Inflammatory macrophage treated with lipopolysaccharide for 1 hour (primary cell): ENCODE measurements around the gene LTBP1.
"Not testable (repeated sequence)": the region's sequence is repeated elsewhere in the genome, so short reads cannot be mapped to it uniquely, and the experiment has no call there.

ENCODE experiments used
- DNase-seq, 2 donors: peaks; one replicate each; pipeline ENCODE4 v3.0.0-alpha.2; 2020 to 2022

Gene LTBP1

GRCh38 chr2:33235559-33235958 is 288.8 kb downstream of the LTBP1 start:
- not testable (repeated sequence) for DNase-seq

GRCh38 chr2:33236482-33237385 is 290.0 kb downstream of the LTBP1 start:
- no peak for DNase-seq

- no peak for DNase-seq
Measured at GRCh38 chr2:33238111-33238510, 291.4 kb downstream of the LTBP1 start.

- no peak for DNase-seq
Measured at GRCh38 chr2:33240178-33240577, 293.4 kb downstream of the LTBP1 start.

GRCh38 chr2:33241072-33241471 is 294.3 kb downstream of the LTBP1 start:
- DNase-seq = no peak

GRCh38 chr2:33241581-33241980 is 294.8 kb downstream of the LTBP1 start:
- DNase-seq = no peak

GRCh38 chr2:33242845-33243244 is 296.1 kb downstream of the LTBP1 start:
- DNase-seq = no peak

- no peak for DNase-seq
Measured at GRCh38 chr2:33246432-33246831, 299.7 kb downstream of the LTBP1 start.

- DNase-seq = no peak
Measured at GRCh38 chr2:33247365-33247764, 300.6 kb downstream of the LTBP1 start.

GRCh38 chr2:33250417-33251029 is 303.8 kb downstream of the LTBP1 start:
- DNase-seq = no peak

- no peak for DNase-seq
Measured at GRCh38 chr2:33256162-33256755, 309.5 kb downstream of the LTBP1 start.

GRCh38 chr2:33258387-33258786 is 311.6 kb downstream of the LTBP1 start:
- no peak for DNase-seq

- no peak for DNase-seq
Measured at GRCh38 chr2:33262097-33262496, 315.3 kb downstream of the LTBP1 start.

- no peak for DNase-seq
Measured at GRCh38 chr2:33264766-33265165, 318.0 kb downstream of the LTBP1 start.

- DNase-seq = no peak
Measured at GRCh38 chr2:33265584-33266338, 319.0 kb downstream of the LTBP1 start.

GRCh38 chr2:33266467-33266866 is 319.7 kb downstream of the LTBP1 start:
- DNase-seq = no peak

- no peak for DNase-seq
Measured at GRCh38 chr2:33267043-33267442, 320.3 kb downstream of the LTBP1 start.

GRCh38 chr2:33267756-33268155 is 321.0 kb downstream of the LTBP1 start:
- no peak for DNase-seq

GRCh38 chr2:33268246-33268831 is 321.6 kb downstream of the LTBP1 start:
- DNase-seq = no peak

GRCh38 chr2:33272001-33272400 is 325.2 kb downstream of the LTBP1 start:
- DNase-seq = no peak

- DNase-seq = no peak
Measured at GRCh38 chr2:33273479-33273878, 326.7 kb downstream of the LTBP1 start.

- DNase-seq = no peak
Measured at GRCh38 chr2:33274524-33274923, 327.8 kb downstream of the LTBP1 start.
